ENCODE results near the gene LRIG1.
A peak's percentile ranks its signal among the peaks of the same experiment; 100 is the strongest.

Gene LRIG1

GRCh38 chr3:66386925-66387650 lies 113.7 kb downstream of the LRIG1 start:
- H3K27me3 Mint-ChIP-seq (ENCODE audit: low read depth): no peaks in the 10 kb centered on the region
- no peaks in the 10 kb centered on the region for H3K9me3 Mint-ChIP-seq
- peaks cover 20% of the 10 kb centered on the region for H3K4me1 Mint-ChIP-seq (ENCODE audit: low read depth)
- no peak overlapping the region for H3K27ac Mint-ChIP-seq
- H3K4me3 Mint-ChIP-seq: no peak overlapping the region
- peaks cover 65% of the 10 kb centered on the region for H3K36me3 Mint-ChIP-seq (ENCODE audit: low read depth)

- Mint-ChIP-seq H3K27me3 (ENCODE audit: low read depth) (no peaks in the 10 kb centered on the region), H3K36me3 (ENCODE audit: low read depth) (peaks cover 64% of the 10 kb centered on the region), H3K4me1 (ENCODE audit: low read depth) (peaks cover 17% of the 10 kb centered on the region), H3K9me3 (no peaks in the 10 kb centered on the region), H3K27ac (no peak overlapping the region), H3K4me3 (no peak overlapping the region)
Measured at GRCh38 chr3:66386011-66386924, 114.6 kb downstream of the LRIG1 start.

GRCh38 chr3:66385066-66385465 lies 115.8 kb downstream of the LRIG1 start:
- peaks cover 69% of the 10 kb centered on the region for H3K36me3 Mint-ChIP-seq (ENCODE audit: low read depth)
- no peaks in the 10 kb centered on the region for H3K27me3 Mint-ChIP-seq (ENCODE audit: low read depth)
- H3K9me3 Mint-ChIP-seq: no peaks in the 10 kb centered on the region
- H3K4me1 Mint-ChIP-seq (ENCODE audit: low read depth): peaks cover 17% of the 10 kb centered on the region
- no peak overlapping the region for H3K4me3 Mint-ChIP-seq
- H3K27ac Mint-ChIP-seq: no peak overlapping the region

- H3K9me3 Mint-ChIP-seq: no peaks in the 10 kb centered on the region
- H3K4me1 Mint-ChIP-seq (ENCODE audit: low read depth): peaks cover 17% of the 10 kb centered on the region
- H3K4me3 Mint-ChIP-seq: no peak overlapping the region
- H3K27ac Mint-ChIP-seq: no peak overlapping the region
- peaks cover 76% of the 10 kb centered on the region for H3K36me3 Mint-ChIP-seq (ENCODE audit: low read depth)
- H3K27me3 Mint-ChIP-seq (ENCODE audit: low read depth): no peaks in the 10 kb centered on the region
Measured at GRCh38 chr3:66383998-66384745, 116.7 kb downstream of the LRIG1 start.

DNA sequence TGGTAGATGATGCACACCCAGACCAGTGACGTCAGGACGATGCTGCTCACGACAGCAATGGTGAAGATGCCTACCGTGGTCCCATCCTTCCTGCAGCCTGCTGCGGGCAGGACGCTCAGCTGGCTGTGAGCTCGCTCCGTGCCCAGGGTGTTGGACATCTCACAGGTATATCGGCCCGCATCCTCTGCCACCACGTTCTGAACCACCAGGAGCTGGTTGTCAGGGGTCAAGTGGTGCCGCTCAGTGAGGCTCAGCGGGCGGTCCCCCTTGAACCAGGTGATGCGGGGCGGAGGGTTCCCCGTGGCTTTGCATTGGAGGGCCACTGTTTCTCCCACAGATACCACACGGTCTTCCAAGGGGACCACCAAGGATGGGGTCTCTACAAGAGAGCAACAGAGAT lies 117.8 kb downstream of the LRIG1 start:
- Mint-ChIP-seq H3K4me1 (ENCODE audit: low read depth) (peaks cover 15% of the 10 kb centered on the region), H3K36me3 (ENCODE audit: low read depth) (peaks cover 76% of the 10 kb centered on the region), H3K4me3 (no peak overlapping the region), H3K9me3 (no peaks in the 10 kb centered on the region), H3K27me3 (ENCODE audit: low read depth) (no peaks in the 10 kb centered on the region), H3K27ac (no peak overlapping the region)

GRCh38 chr3:66382142-66382541 lies 118.7 kb downstream of the LRIG1 start:
- no peak overlapping the region for H3K4me3 Mint-ChIP-seq
- H3K27me3 Mint-ChIP-seq (ENCODE audit: low read depth): no peaks in the 10 kb centered on the region
- H3K27ac Mint-ChIP-seq: no peak overlapping the region
- H3K4me1 Mint-ChIP-seq (ENCODE audit: low read depth): peaks cover 17% of the 10 kb centered on the region
- H3K9me3 Mint-ChIP-seq: no peaks in the 10 kb centered on the region
- peaks cover 79% of the 10 kb centered on the region for H3K36me3 Mint-ChIP-seq (ENCODE audit: low read depth)

- no peak overlapping the region for H3K4me3 Mint-ChIP-seq
- peaks cover 77% of the 10 kb centered on the region for H3K36me3 Mint-ChIP-seq (ENCODE audit: low read depth)
- H3K9me3 Mint-ChIP-seq: no peaks in the 10 kb centered on the region
- H3K4me1 Mint-ChIP-seq (ENCODE audit: low read depth): peaks cover 13% of the 10 kb centered on the region
- no peaks in the 10 kb centered on the region for H3K27me3 Mint-ChIP-seq (ENCODE audit: low read depth)
- H3K27ac Mint-ChIP-seq: no peak overlapping the region
Measured at GRCh38 chr3:66381626-66382025, 119.2 kb downstream of the LRIG1 start.

DNA sequence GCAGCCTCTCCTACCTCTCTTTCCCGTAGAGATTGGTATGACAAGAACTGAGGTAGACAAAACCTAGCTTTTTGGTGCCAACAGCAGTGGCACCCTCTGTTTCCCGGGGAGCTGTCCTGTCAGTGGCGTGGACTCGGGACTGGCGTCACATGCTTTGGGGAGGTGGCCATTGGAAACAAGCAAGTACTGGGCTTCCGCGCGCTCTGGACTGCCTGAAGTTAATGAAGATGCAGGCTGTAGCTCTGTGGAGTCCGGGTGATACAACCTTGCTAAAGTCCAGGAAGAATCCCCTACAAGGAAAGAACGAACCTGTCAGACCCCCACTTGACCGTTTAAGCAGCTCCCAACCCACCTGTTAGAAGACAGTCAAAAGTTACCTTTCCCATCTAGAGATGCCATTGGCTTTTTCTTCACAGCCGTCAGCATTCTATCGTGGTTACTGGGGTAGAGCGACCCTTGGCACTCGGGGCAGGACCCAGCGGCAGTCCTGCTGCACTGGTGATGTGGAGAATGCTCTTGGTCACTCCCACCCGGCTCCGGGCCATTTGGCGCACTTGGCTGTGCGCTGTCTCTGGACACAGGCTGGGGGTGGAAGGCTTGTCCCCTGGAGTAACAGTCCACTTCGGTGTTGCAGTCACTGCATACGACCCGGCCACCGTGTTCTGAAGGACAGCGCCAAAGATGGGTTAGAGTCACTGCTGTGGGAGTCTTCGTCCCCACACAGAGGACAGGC lies 120.5 kb downstream of the LRIG1 start:
- Mint-ChIP-seq H3K27me3 (ENCODE audit: low read depth) (no peaks in the 10 kb centered on the region), H3K4me3 (no peak overlapping the region), H3K27ac (no peak overlapping the region), H3K9me3 (no peaks in the 10 kb centered on the region), H3K4me1 (ENCODE audit: low read depth) (peaks cover 11% of the 10 kb centered on the region), H3K36me3 (ENCODE audit: low read depth) (peaks cover 72% of the 10 kb centered on the region)

DNA sequence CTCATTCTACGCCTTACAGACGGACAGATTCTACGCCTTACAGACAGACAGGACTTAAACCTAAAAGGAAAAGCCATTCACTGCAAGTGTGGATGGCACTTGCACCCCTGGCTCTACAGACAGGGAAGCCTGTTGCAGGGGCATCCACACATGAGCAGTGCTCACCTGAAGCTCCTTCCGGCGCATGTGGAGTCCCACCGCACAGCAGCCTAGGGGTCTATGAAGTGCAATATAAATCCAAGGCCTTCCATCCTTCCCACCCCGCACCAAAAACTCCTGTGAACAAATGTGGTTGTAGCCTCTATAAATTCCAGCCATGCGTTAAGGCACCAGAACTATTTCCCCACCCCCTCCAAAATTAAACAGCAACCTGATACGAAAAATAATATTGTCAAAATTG lies 121.3 kb downstream of the LRIG1 start:
- H3K36me3 Mint-ChIP-seq (ENCODE audit: low read depth): peaks cover 64% of the 10 kb centered on the region

GRCh38 chr3:66378256-66378655 lies 122.6 kb downstream of the LRIG1 start:
- Mint-ChIP-seq H3K4me1 (ENCODE audit: low read depth) (peaks cover 11% of the 10 kb centered on the region), H3K9me3 (no peaks in the 10 kb centered on the region), H3K4me3 (no peak overlapping the region), H3K27ac (peak overlapping the region; percentile 72), H3K27me3 (ENCODE audit: low read depth) (no peaks in the 10 kb centered on the region), H3K36me3 (ENCODE audit: low read depth) (peaks cover 51% of the 10 kb centered on the region)

More for the DNA sequence above, 121.3 kb downstream of the LRIG1 start:
- Mint-ChIP-seq H3K27me3 (ENCODE audit: low read depth) (no peaks in the 10 kb centered on the region), H3K4me1 (ENCODE audit: low read depth) (peaks cover 11% of the 10 kb centered on the region), H3K9me3 (no peaks in the 10 kb centered on the region), H3K4me3 (no peak overlapping the region), H3K27ac (peak overlapping the region; percentile 45)

DNA sequence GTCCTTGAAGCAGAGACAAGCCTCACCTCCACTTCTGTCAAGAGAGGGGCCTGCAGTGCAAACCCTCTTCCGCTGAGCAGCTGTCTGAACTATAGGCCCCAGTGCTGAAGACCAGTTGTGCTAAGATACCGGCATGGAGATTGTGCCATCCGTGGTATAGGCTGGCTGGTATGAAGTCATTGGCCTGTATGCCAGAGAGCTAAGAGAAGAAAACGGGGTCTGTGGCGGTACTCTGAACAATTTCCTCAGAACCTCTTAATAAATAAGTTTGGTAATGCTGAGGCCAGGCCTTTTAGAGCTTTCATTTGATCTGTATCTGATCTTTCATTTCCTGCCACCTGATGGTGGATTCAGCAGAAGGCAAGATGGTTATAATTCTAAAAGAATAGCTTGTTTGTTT lies 123.0 kb downstream of the LRIG1 start:
- H3K4me1 Mint-ChIP-seq (ENCODE audit: low read depth): peaks cover 11% of the 10 kb centered on the region
- no peaks in the 10 kb centered on the region for H3K27me3 Mint-ChIP-seq (ENCODE audit: low read depth)
- H3K4me3 Mint-ChIP-seq: no peak overlapping the region
- peaks cover 50% of the 10 kb centered on the region for H3K36me3 Mint-ChIP-seq (ENCODE audit: low read depth)
- peak overlapping the region; percentile 72 for H3K27ac Mint-ChIP-seq
- no peaks in the 10 kb centered on the region for H3K9me3 Mint-ChIP-seq

GRCh38 chr3:66376568-66376967 lies 124.3 kb downstream of the LRIG1 start:
- Mint-ChIP-seq H3K4me3 (no peak overlapping the region), H3K9me3 (no peaks in the 10 kb centered on the region), H3K27me3 (ENCODE audit: low read depth) (no peaks in the 10 kb centered on the region), H3K36me3 (ENCODE audit: low read depth) (peaks cover 43% of the 10 kb centered on the region), H3K4me1 (ENCODE audit: low read depth) (peaks cover 11% of the 10 kb centered on the region), H3K27ac (no peak overlapping the region)

GRCh38 chr3:66372681-66373350 lies 128.0 kb downstream of the LRIG1 start:
- Mint-ChIP-seq H3K9me3 (no peaks in the 10 kb centered on the region), H3K27me3 (ENCODE audit: low read depth) (no peaks in the 10 kb centered on the region), H3K36me3 (ENCODE audit: low read depth) (peaks cover 15% of the 10 kb centered on the region), H3K27ac (no peak overlapping the region), H3K4me1 (ENCODE audit: low read depth) (peaks cover 3% of the 10 kb centered on the region), H3K4me3 (no peak overlapping the region)
